ENCODE results near the gene PTPRK. TPM values are rescaled to one million over a fixed set of nuclear protein-coding genes. Genes with fewer than 3 reads are reported as not detected.

PTPRK gene
- total RNA-seq, 1 experiment from 2014 or later: 265 TPM

DNA sequence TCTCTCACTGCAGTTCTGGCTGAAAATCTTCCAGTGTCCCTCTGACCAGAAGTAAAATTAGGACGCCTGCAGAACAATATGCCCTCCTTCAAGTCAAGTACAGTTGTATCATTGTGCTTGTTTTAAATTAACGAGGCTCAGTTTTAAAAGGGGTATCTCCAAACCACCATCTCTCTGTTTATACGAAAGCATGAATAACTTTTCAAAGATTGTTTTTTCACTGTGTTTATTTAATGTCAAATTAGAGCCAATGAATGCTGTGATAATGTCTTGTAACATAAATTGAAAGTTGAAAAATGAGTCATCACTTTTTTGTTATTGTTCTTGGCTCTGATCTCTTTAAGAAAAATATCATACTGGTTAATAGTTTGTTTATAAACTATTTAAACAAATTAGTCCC is 388.8 kb downstream of the PTPRK start:
- DNase-seq: no peak

DNA sequence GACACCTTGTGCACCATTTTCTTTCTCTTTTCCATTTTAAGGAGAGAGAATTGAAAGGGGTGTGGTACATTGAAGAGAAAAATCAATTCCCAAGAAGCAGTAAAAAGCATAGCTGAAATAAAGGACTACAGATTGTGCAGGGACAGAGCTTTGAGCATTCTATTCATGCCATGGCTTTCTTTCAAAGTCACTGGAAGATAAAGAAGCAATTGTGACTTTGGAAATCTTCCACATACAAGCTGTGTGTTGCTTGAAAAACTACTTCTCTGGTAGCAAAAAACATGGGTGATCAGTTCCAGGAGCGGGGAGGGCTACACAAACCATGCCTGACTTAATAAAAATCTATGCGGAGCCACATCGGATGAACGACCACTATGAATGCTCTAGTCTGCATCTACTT is 389.4 kb downstream of the PTPRK start:
- no peak for DNase-seq
- H3K27ac Mint-ChIP-seq (ENCODE audit: unreplicated experiment): peak overlapping the region; percentile 36
- H3K27me3 Mint-ChIP-seq (ENCODE audit: unreplicated experiment): no peaks in the 10 kb centered on the region
- CTCF ChIA-PET: no interaction called here
- H3K4me3 Mint-ChIP-seq (ENCODE audit: low read depth, unreplicated experiment): no peak overlapping the region
- H3K36me3 Mint-ChIP-seq (ENCODE audit: insufficient read depth, unreplicated experiment): peaks cover 14% of the 10 kb centered on the region
- intact Hi-C loops (cut with micrococcal nuclease; ENCODE audit: unreplicated experiment): no loop called here
- H3K9me3 Mint-ChIP-seq (ENCODE audit: low read depth, unreplicated experiment): no peaks in the 10 kb centered on the region
- H3K4me1 Mint-ChIP-seq (ENCODE audit: low read depth, unreplicated experiment): peaks cover 43% of the 10 kb centered on the region
- BruUV-seq (replicated peaks): no TSS peak
- TF ChIP-seq, protein P1, sequence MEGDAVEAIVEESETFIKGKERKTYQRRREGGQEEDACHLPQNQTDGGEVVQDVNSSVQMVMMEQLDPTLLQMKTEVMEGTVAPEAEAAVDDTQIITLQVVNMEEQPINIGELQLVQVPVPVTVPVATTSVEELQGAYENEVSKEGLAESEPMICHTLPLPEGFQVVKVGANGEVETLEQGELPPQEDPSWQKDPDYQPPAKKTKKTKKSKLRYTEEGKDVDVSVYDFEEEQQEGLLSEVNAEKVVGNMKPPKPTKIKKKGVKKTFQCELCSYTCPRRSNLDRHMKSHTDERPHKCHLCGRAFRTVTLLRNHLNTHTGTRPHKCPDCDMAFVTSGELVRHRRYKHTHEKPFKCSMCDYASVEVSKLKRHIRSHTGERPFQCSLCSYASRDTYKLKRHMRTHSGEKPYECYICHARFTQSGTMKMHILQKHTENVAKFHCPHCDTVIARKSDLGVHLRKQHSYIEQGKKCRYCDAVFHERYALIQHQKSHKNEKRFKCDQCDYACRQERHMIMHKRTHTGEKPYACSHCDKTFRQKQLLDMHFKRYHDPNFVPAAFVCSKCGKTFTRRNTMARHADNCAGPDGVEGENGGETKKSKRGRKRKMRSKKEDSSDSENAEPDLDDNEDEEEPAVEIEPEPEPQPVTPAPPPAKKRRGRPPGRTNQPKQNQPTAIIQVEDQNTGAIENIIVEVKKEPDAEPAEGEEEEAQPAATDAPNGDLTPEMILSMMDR (IDR thresholded peaks at IDR 0.05; ENCODE audit: unreplicated experiment): no peak

More for the DNA sequence above, 388.8 kb downstream of the PTPRK start:
- peaks cover 46% of the 10 kb centered on the region for H3K4me1 Mint-ChIP-seq (ENCODE audit: low read depth, unreplicated experiment)
- no peaks in the 10 kb centered on the region for H3K9me3 Mint-ChIP-seq (ENCODE audit: low read depth, unreplicated experiment)
- H3K27me3 Mint-ChIP-seq (ENCODE audit: unreplicated experiment): no peaks in the 10 kb centered on the region
- no TSS peak for BruUV-seq (replicated peaks)
- TF ChIP-seq, protein P1 (IDR thresholded peaks at IDR 0.05; ENCODE audit: unreplicated experiment): no peak
- H3K27ac Mint-ChIP-seq (ENCODE audit: unreplicated experiment): peak overlapping the region; percentile 36
- no peak overlapping the region for H3K4me3 Mint-ChIP-seq (ENCODE audit: low read depth, unreplicated experiment)
- CTCF ChIA-PET: no interaction called here
- intact Hi-C loops (cut with micrococcal nuclease; ENCODE audit: unreplicated experiment): no loop called here
- H3K36me3 Mint-ChIP-seq (ENCODE audit: insufficient read depth, unreplicated experiment): peaks cover 14% of the 10 kb centered on the region

DNA sequence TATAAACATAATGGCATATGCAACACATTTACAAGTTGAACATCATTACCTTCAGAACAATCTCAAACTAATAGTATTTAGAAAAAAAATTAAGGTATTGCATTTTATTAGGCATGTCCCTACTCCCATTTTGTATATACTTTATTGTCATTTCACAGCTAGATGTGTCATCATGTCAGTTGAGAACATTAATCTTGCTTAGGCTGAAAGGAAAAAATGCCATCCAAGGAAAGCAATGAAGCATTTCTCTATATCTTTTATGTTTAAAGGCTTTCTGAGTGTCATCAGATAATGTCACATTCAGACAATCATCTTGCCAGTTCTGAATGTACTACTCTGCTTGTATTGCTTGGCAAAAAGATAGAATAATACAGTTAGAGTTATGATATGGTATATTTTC is 390.7 kb downstream of the PTPRK start:
- DNase-seq: no peak
- BruUV-seq (replicated peaks): no TSS peak
- intact Hi-C loops (cut with micrococcal nuclease; ENCODE audit: unreplicated experiment): no loop called here
- no peaks in the 10 kb centered on the region for H3K27me3 Mint-ChIP-seq (ENCODE audit: unreplicated experiment)
- H3K36me3 Mint-ChIP-seq (ENCODE audit: insufficient read depth, unreplicated experiment): peaks cover 10% of the 10 kb centered on the region
- CTCF ChIA-PET: no interaction called here
- H3K27ac Mint-ChIP-seq (ENCODE audit: unreplicated experiment): no peak overlapping the region
- H3K4me1 Mint-ChIP-seq (ENCODE audit: low read depth, unreplicated experiment): peaks cover 41% of the 10 kb centered on the region
- no peaks in the 10 kb centered on the region for H3K9me3 Mint-ChIP-seq (ENCODE audit: low read depth, unreplicated experiment)
- H3K4me3 Mint-ChIP-seq (ENCODE audit: low read depth, unreplicated experiment): no peak overlapping the region
- TF ChIP-seq, protein P1 (IDR thresholded peaks at IDR 0.05; ENCODE audit: unreplicated experiment): no peak

DNA sequence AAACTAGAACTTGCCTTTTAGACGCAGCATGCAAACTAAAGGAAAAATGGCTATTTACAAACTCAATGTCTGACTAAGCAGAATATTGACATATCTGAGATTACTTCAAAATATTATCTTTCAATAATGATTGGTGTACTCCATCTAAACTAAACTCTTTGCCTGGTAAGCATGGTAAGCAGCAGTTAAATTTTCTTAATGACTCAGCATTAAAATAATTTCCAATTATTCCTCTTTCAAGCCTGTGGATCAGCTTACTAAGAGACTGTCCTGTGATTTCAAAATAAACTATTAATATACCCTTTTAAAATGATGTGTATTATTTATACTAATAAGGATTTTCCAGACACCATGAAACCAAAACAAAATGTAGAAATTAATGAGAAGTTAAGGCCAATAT is 392.7 kb downstream of the PTPRK start:
- CTCF ChIA-PET: no interaction called here
- peaks cover 5% of the 10 kb centered on the region for H3K36me3 Mint-ChIP-seq (ENCODE audit: insufficient read depth, unreplicated experiment)
- intact Hi-C loops (cut with micrococcal nuclease; ENCODE audit: unreplicated experiment): no loop called here
- H3K27me3 Mint-ChIP-seq (ENCODE audit: unreplicated experiment): no peaks in the 10 kb centered on the region
- TF ChIP-seq, protein P1 (IDR thresholded peaks at IDR 0.05; ENCODE audit: unreplicated experiment): no peak
- no peak overlapping the region for H3K4me3 Mint-ChIP-seq (ENCODE audit: low read depth, unreplicated experiment)
- no peak overlapping the region for H3K27ac Mint-ChIP-seq (ENCODE audit: unreplicated experiment)
- no TSS peak for BruUV-seq (replicated peaks)
- DNase-seq: no peak
- peaks cover 36% of the 10 kb centered on the region for H3K4me1 Mint-ChIP-seq (ENCODE audit: low read depth, unreplicated experiment)
- H3K9me3 Mint-ChIP-seq (ENCODE audit: low read depth, unreplicated experiment): no peaks in the 10 kb centered on the region
